ENCODE measurements around the gene GRID1. TPM values are rescaled to one million over a fixed set of nuclear protein-coding genes. Genes with fewer than 3 reads are reported as not detected.
"Not testable (repeated sequence)": the region's sequence is repeated elsewhere in the genome, so short reads cannot be mapped to it uniquely, and the experiment has no call there.

The GRID1 gene
- total RNA-seq, 1 donor from 2014 or later, result 0.12 TPM

- no peak for DNase-seq (ENCODE audit: extremely low read depth, low read depth, low spot score)
Measured at GRCh38 chr10:86123715-86124114, 242.9 kb downstream of the GRID1 start.

- no peak for DNase-seq (ENCODE audit: extremely low read depth, low read depth, low spot score)
Measured at GRCh38 chr10:86123304-86123703, 243.3 kb downstream of the GRID1 start.

GRCh38 chr10:86122646-86123045 is 243.9 kb downstream of the GRID1 start:
- no peak for DNase-seq (ENCODE audit: extremely low read depth, low read depth, low spot score)

- DNase-seq (ENCODE audit: extremely low read depth, low read depth, low spot score), result no peak
Measured at GRCh38 chr10:86121200-86121599, 245.4 kb downstream of the GRID1 start.

GRCh38 chr10:86117051-86117450 is 249.5 kb downstream of the GRID1 start:
- DNase-seq (ENCODE audit: extremely low read depth, low read depth, low spot score), result no peak

GRCh38 chr10:86113983-86114382 is 252.6 kb downstream of the GRID1 start:
- DNase-seq (ENCODE audit: extremely low read depth, low read depth, low spot score), result no peak

GRCh38 chr10:86113501-86113900 is 253.1 kb downstream of the GRID1 start:
- no peak for DNase-seq (ENCODE audit: extremely low read depth, low read depth, low spot score)

- no peak for DNase-seq (ENCODE audit: extremely low read depth, low read depth, low spot score)
Measured at GRCh38 chr10:86113044-86113443, 253.6 kb downstream of the GRID1 start.

GRCh38 chr10:86111902-86112545 is 254.6 kb downstream of the GRID1 start:
- no peak for DNase-seq (ENCODE audit: extremely low read depth, low read depth, low spot score)

- DNase-seq (ENCODE audit: extremely low read depth, low read depth, low spot score), result no peak
Measured at GRCh38 chr10:86110156-86110786, 256.3 kb downstream of the GRID1 start.

GRCh38 chr10:86109421-86109820 is 257.2 kb downstream of the GRID1 start:
- no peak for DNase-seq (ENCODE audit: extremely low read depth, low read depth, low spot score)

GRCh38 chr10:86108696-86109095 is 257.9 kb downstream of the GRID1 start:
- no peak for DNase-seq (ENCODE audit: extremely low read depth, low read depth, low spot score)

- not testable (repeated sequence) for DNase-seq (ENCODE audit: extremely low read depth, low read depth, low spot score)
Measured at GRCh38 chr10:86107611-86108310, 258.8 kb downstream of the GRID1 start.

- no peak for DNase-seq (ENCODE audit: extremely low read depth, low read depth, low spot score)
Measured at GRCh38 chr10:86107131-86107530, 259.5 kb downstream of the GRID1 start.

GRCh38 chr10:86106616-86107015 is 260.0 kb downstream of the GRID1 start:
- no peak for DNase-seq (ENCODE audit: extremely low read depth, low read depth, low spot score)

- no peak for DNase-seq (ENCODE audit: extremely low read depth, low read depth, low spot score)
Measured at GRCh38 chr10:86105640-86106039, 261.0 kb downstream of the GRID1 start.

- no peak for DNase-seq (ENCODE audit: extremely low read depth, low read depth, low spot score)
Measured at GRCh38 chr10:86105181-86105580, 261.4 kb downstream of the GRID1 start.

GRCh38 chr10:86104611-86105145 is 261.9 kb downstream of the GRID1 start:
- no peak for DNase-seq (ENCODE audit: extremely low read depth, low read depth, low spot score)

GRCh38 chr10:86104156-86104555 is 262.4 kb downstream of the GRID1 start:
- no peak for DNase-seq (ENCODE audit: extremely low read depth, low read depth, low spot score)

GRCh38 chr10:86103391-86104101 is 263.0 kb downstream of the GRID1 start:
- no peak for DNase-seq (ENCODE audit: extremely low read depth, low read depth, low spot score)

- DNase-seq (ENCODE audit: extremely low read depth, low read depth, low spot score), result no peak
Measured at GRCh38 chr10:86102451-86102850, 264.1 kb downstream of the GRID1 start.

Data from glomerular endothelial cell (primary cell).